GM13976 (cell line): Measurements from ENCODE around the gene PRMT2.
"Not testable (repeated sequence)": the region's sequence is repeated elsewhere in the genome, so short reads cannot be mapped to it uniquely, and the experiment has no call there.

Experiments
- DNase-seq: peaks from one replicate; pipeline ENCODE4 v3.0.0; 2012; ENCODE audit warnings: low spot score
- in situ Hi-C: fragments of 300-500 bp; cut with MboI; formaldehyde crosslinking; loops from one replicate; pipeline ENCODE4 v1.12.0; 2022; ENCODE audit warnings: low sequenced_read_pairs, mixed read lengths, inconsistent platforms; ENCODE audit not compliant: unreplicated experiment
- TF ChIP-seq, protein P1 (sequence below): IDR thresholded peaks from 2 replicates; pipeline ENCODE4 v1.5.1; 2012; ENCODE audit warnings: borderline replicate concordance, mild to moderate bottlenecking; ENCODE audit not compliant: insufficient read depth; ENCODE audit errors: extremely low read depth, missing control alignments, control extremely low read depth

The PRMT2 gene

DNA sequence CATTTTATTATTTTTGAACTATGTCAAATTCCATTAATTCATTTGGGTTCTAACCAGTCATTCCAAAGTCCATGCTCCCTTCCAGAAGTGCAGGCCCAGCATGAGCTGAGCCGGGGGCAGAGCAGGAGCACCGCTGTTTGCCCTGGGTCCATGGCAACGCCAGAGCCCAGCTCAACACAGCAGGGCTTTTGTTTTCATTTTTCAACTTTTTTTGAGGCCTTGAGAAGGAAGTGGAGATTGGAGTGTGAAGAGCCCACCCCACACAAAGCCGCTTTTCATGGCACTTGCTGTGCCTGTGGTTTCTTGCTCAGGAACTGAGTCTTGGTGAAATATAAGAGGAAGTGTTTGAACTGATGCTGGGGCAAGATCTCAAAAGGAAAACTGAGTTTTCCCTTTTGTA, 13.2 kb upstream of the PRMT2 start:
- TF ChIP-seq, protein P1, sequence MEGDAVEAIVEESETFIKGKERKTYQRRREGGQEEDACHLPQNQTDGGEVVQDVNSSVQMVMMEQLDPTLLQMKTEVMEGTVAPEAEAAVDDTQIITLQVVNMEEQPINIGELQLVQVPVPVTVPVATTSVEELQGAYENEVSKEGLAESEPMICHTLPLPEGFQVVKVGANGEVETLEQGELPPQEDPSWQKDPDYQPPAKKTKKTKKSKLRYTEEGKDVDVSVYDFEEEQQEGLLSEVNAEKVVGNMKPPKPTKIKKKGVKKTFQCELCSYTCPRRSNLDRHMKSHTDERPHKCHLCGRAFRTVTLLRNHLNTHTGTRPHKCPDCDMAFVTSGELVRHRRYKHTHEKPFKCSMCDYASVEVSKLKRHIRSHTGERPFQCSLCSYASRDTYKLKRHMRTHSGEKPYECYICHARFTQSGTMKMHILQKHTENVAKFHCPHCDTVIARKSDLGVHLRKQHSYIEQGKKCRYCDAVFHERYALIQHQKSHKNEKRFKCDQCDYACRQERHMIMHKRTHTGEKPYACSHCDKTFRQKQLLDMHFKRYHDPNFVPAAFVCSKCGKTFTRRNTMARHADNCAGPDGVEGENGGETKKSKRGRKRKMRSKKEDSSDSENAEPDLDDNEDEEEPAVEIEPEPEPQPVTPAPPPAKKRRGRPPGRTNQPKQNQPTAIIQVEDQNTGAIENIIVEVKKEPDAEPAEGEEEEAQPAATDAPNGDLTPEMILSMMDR = no peak
- in situ Hi-C loops = no loop called here
- no peak for DNase-seq

DNA sequence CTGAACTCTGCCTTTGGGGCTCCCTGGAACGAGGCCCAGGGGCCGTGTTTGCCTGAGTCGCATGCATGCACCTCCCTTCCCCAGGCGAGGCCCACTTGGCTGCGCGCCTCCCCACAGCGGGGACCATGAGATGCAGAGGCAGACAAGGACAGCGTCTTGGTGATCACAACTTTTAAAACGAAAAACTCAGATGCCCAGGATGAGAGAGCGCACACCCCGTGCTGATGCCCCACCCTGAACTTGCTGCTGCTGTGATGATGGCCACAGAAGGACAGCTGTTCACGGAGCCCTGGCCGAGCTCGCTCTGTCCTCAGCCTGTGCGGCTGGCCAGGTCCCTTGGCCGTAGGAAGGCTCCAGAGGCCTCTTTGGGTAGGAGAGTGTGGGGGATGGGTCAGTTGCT, 11.4 kb upstream of the PRMT2 start:
- in situ Hi-C loops = no loop called here
- no peak for DNase-seq
- TF ChIP-seq, protein P1 = no peak

DNA sequence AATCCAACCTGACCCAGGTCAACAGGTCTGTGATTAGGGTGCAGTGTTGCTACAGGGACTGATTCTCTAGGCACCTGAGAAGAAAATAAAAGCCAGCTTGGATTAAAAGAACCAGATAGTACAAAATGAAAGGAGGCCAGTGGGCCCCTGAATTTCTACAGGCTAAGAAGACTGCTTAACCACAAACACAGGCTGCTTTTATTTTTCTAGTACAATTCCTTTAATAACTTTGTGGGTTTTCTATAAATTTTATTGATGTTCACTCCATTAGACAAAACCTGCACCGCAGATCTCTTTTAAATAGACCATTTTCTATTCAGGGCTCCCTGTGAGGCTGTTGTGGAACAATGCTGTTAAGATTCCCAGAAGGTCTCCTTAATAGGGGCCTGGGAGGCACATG, 9.7 kb upstream of the PRMT2 start:
- no peak for DNase-seq
- TF ChIP-seq, protein P1 = no peak
- in situ Hi-C loops = no loop called here

DNA sequence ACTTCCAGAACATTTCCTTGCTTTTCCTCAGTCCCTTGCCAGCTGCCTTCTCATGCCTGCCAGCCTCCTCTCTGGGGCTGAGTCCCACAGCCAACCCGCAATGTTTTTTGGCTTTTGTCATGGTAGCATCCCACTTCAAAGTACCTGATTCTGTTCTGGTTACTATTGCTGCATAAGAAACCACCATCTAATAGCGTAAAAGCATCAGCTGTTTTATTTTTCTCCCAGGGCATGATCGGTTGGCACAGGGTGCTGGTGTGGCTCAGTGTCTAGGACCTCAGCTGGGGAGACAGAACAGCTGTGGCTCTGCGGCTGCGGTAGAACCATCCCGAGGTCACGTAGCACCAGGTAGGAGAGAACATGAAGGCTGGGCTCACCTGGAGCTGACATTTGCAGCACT, 8.9 kb upstream of the PRMT2 start:
- TF ChIP-seq, protein P1 = no peak
- in situ Hi-C loops = no loop called here
- DNase-seq = no peak

DNA sequence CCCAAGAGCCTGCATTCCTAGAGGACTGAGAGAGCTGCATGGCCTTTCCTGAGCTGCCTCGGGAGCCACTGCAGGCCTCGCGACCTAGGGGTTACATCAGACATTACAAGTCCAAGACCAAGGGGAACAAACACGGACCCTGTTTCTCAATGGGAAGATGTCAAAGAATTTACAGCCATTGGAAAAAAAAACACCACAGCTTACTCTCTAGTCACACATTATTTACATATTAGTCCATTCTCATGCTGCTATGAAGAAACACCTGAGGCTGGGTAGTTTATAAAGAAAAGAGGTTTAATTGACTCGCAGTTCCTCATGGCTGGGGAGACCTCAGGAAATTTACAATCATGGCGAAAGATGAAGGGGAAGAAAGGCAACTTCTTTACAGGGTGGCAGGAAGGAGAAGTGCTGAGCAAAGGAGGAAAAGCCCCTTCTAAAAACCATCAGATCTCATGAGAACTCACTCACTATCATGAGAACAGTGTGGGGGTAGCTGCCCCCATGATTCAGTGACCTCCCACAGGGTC, 8.4 kb upstream of the PRMT2 start:
- in situ Hi-C loops = no loop called here
- DNase-seq = no peak
- TF ChIP-seq, protein P1 = no peak

DNA sequence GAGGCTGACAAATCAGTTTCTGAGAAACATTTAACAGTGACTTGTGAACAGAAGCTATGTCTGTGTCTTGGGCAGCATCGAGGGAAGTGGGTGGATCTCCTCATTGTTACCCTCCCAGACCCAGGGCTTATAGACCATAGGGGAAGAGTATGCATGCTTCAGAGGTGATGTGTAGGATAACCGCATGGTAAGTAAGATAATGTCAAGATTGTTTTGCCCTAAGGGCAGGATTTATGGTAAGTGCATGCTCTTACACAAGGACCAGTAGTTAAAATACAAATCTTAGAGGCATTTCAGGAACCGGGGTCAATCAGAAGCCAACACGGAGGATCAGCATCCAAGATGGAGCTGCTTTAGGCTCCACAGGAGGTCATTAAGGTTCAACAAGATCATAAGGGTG, 7.7 kb upstream of the PRMT2 start:
- in situ Hi-C loops = no loop called here
- TF ChIP-seq, protein P1 = no peak
- no peak for DNase-seq

DNA sequence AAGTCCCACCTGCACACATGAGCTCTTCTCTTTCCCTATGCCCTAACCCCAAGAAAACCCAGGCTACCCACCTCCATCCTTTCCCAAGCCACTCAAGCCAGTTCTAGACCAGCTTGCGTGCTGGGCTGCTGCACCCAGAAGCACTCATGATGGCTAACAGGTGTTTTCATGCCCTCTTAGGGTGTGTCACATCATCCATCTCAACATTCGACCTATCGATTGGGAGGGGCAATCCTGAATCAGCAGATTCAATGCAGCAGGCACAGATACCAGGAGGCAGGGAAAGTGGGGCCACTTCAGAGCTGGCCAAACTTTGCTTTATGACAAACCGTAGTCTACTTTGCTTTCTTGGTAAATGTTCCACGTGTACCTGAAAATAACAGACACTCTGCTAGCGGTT, 6.6 kb upstream of the PRMT2 start:
- in situ Hi-C loops = no loop called here
- TF ChIP-seq, protein P1 = no peak
- DNase-seq = no peak

DNA sequence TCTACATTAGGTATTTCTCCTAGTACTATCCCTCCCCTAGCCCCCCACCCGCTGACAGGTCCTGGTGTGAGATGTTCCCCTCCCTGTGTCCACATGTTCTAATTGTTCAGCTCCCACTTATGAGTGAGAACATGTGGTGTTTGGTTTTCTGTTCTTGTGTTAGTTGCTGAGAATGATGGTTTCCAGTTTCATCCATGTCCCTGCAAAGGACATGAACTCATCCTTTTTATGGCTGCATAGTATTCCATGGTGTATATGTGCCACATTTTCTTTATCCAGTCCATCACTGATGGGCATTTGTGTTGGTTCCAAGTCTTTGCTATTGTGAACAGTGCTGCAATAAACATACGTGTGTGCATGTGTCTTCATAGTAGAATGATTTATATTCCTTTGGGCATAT, 4.6 kb upstream of the PRMT2 start:
- DNase-seq, in situ Hi-C loops: not testable (repeated sequence)
